Colonic mucosa (tissue), 4 donors: Measurements from ENCODE around the gene MME. TPM values are rescaled to one million over a fixed set of nuclear protein-coding genes. Genes with fewer than 3 reads are reported as not detected.

Experiments
- DNase-seq: peaks from one replicate; pipeline ENCODE4 v3.0.0-alpha.2; 2020
- H3K27ac ChIP-seq: fragments of 200-600 bp; one replicate; pipeline ENCODE4 v1.8.0; 2021
- H3K27me3 ChIP-seq: fragments of 200-600 bp; one replicate; pipeline ENCODE4 v1.8.0; 2021
- H3K36me3 ChIP-seq: fragments of 200-600 bp; one replicate; pipeline ENCODE4 v1.8.0; 2021
- H3K4me1 ChIP-seq: fragments of 200-600 bp; one replicate; pipeline ENCODE4 v1.8.0; 2021; ENCODE audit warnings: mild to moderate bottlenecking
- H3K4me3 ChIP-seq: fragments of 200-600 bp; one replicate; pipeline ENCODE4 v1.8.0; 2021
- H3K9ac ChIP-seq, 2 donors: one replicate each; pipeline ENCODE4 v1.7.0; 2013; ENCODE audit warnings: control low read depth in 2 of 2, low read depth in 2 of 2, low read length in 2 of 2
- H3K9me3 ChIP-seq: fragments of 200-600 bp; one replicate; pipeline ENCODE4 v1.8.0; 2021
- intact Hi-C: fragments of 100-400 bp; cut with DNase I; formaldehyde crosslinking; loops from one replicate; pipeline ENCODE4 v1.14.1; 2022
- total RNA-seq, 2 donors: library from RNA; stranded (reverse); fragmentation: NEBNext Ultra II Directional in 1 of 2; extraction: Animal tissue kit (Norgen Biotek cat#: 25700) in 1 of 2; gene quantifications; one replicate each; pipeline ENCODE4 v1.2.1, GENCODE V29; 2021
- TF ChIP-seq, protein P1 (sequence below): fragments of 200-600 bp; IDR thresholded peaks from one replicate; pipeline ENCODE4 v1.8.0; 2022; ENCODE audit warnings: antibody characterized with exemption, mild to moderate bottlenecking
- donor health status: healthy.
- donor health status: DM: no; HTN: no; CAD: no.
- donor health status: DM: no; HTN: no; CAD: no.

The MME gene
- total RNA-seq, 2 donors from 2014 or later = 1.4 to 2.6 TPM

DNA sequence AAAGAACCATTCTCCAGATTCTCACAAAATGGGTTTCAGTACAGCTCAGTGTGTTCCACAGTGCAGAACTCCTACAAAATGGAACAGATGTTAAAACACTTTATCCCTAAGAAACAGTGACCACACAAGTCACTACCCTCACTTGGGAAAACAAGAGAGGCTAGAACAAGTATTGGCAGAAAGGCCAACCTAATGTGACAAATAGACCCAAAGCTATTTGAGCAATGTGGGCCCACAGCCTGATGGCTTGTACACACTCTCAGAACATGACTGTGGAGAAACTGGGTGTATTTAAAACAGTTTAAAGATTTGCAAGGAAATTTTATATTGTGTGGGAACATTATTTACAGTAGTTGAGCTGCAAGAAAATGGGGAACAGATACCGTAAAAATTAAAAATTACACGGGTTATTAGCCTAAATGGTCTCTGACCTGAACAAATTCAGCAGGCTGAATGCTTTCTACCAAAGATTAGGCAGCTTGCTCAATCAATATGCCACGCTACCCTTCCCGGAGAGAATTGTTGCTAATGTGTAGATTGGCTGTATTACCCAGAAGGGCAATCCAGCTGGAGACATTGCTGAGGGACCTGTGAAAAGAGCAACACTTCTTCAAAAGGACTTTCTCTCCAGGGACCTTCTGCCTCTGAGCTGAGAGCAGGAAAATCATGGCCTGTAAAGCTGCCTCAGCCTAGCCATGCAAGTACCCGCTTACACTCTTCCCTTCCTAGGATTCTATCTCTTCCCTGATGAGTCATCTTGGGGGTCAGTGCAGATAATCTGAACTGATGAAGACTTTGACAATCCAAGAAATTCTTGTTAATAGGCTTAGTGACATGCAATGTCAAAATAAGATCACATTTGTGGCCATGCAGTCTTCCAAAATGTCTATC is 116.3 kb downstream of the MME start:
- TF ChIP-seq, protein P1, sequence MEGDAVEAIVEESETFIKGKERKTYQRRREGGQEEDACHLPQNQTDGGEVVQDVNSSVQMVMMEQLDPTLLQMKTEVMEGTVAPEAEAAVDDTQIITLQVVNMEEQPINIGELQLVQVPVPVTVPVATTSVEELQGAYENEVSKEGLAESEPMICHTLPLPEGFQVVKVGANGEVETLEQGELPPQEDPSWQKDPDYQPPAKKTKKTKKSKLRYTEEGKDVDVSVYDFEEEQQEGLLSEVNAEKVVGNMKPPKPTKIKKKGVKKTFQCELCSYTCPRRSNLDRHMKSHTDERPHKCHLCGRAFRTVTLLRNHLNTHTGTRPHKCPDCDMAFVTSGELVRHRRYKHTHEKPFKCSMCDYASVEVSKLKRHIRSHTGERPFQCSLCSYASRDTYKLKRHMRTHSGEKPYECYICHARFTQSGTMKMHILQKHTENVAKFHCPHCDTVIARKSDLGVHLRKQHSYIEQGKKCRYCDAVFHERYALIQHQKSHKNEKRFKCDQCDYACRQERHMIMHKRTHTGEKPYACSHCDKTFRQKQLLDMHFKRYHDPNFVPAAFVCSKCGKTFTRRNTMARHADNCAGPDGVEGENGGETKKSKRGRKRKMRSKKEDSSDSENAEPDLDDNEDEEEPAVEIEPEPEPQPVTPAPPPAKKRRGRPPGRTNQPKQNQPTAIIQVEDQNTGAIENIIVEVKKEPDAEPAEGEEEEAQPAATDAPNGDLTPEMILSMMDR = no peak
- Histone ChIP-seq H3K4me1 (no peaks in the 10 kb centered on the region), H3K27me3 (no peaks in the 10 kb centered on the region), H3K9me3 (no peaks in the 10 kb centered on the region), H3K36me3 (no peaks in the 10 kb centered on the region), H3K27ac (no peak overlapping the region), H3K4me3 (no peak overlapping the region), H3K9ac (no peak overlapping the region)
- intact Hi-C loops = no loop called here
- no peak for DNase-seq

DNA sequence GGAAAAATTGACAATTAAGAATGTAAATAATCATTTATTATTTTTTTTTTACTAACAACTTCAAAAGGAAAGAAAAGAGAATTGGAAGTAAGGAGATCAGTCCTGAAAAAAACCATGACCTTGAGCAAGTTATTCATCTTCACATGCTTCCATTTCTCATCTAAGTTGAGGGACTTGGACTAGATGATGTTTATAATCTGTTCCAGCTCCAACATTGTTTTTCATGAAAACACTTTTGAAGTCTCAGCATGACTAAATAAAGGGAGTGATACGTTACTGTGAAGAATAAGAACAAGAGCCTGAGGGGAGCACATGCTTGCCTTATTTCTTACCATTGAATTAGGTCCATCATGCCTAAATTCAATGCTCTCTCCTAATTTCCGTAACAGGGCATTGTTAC is 117.7 kb downstream of the MME start:
- TF ChIP-seq, protein P1 = no peak
- DNase-seq = no peak
- intact Hi-C loops = no loop called here
- H3K9me3 ChIP-seq = no peaks in the 10 kb centered on the region
- H3K27ac ChIP-seq = no peak overlapping the region
- H3K4me1 ChIP-seq = no peaks in the 10 kb centered on the region
- H3K27me3 ChIP-seq = no peaks in the 10 kb centered on the region
- no peaks in the 10 kb centered on the region for H3K36me3 ChIP-seq
- H3K9ac ChIP-seq = no peak overlapping the region
- H3K4me3 ChIP-seq = no peak overlapping the region

DNA sequence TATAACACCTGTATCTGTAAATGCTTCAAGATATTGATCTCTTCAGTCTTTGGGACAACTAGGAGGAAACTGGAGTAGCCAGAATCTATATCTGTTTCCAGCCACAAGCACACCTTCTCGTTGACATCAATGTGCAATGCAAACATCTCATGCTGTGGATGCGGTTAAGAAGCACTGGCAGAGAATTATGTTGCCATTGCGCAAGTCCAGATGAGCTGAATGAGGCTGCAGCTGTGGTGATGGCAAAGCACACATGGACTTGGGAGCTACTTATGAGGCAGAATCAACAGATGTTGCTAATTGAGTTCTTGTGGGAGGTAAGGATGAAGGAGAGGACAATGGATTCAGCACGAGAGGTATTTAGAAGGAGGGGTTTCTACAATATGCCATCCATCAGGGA is 122.5 kb downstream of the MME start:
- Histone ChIP-seq H3K27ac (no peak overlapping the region), H3K36me3 (no peaks in the 10 kb centered on the region), H3K9ac (no peak overlapping the region), H3K4me3 (no peak overlapping the region), H3K4me1 (no peaks in the 10 kb centered on the region), H3K9me3 (no peaks in the 10 kb centered on the region), H3K27me3 (no peaks in the 10 kb centered on the region)
- DNase-seq = no peak
- TF ChIP-seq, protein P1 = no peak
- intact Hi-C loops = no loop called here

DNA sequence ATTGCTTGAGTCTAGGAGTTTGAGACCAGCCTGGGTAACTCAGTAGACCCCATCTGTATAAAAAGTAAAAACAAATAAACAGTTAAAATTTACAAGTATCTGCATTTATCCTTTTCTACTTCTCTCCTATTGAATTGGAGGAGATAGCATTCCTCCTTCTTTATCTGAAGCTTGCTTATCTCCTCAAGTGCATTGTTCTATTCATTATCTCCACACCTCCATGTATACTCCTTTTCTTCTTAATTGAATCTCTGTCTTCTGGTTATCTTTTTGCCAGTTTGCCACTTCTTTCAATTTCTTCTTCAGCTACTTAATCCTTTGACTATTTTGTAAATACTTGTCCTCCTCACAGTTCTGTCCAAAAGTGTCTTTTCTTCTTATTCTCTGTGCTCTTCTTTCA is 124.7 kb downstream of the MME start:
- no peaks in the 10 kb centered on the region for H3K36me3 ChIP-seq
- intact Hi-C loops = no loop called here
- no peak for DNase-seq
- no peaks in the 10 kb centered on the region for H3K4me1 ChIP-seq
- H3K4me3 ChIP-seq = no peak overlapping the region
- no peaks in the 10 kb centered on the region for H3K27me3 ChIP-seq
- H3K9ac ChIP-seq = no peak overlapping the region
- H3K27ac ChIP-seq = no peak overlapping the region
- H3K9me3 ChIP-seq = no peaks in the 10 kb centered on the region
- TF ChIP-seq, protein P1 = no peak

DNA sequence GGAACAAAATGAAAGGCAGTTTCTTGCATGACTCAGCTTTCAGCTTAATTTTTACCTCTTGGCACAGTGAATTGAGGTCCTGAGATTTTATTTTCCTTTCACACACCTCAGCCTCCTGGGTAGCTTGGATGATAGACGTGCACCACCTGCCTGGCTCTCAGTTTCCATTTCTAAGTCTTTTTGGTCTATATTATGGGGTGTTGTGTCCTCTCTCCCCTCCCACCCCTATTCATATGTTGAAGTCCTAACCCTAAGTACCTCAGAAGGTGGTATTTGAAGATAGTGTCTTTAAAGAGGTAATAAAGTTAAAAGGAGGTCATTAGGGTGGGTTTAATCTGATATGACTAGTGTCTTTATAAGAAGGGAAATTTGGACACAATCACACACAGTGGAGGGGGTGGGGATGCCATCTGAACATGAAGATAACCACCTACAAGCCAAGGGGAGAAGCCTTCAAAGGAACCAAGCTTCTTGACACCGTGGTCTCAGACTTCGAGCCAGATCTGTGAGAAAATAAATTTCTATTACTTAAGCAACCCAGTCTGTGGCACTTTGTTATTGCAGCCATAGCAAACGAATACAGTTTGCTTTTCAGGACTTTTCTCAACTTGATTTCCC is 128.2 kb downstream of the MME start:
- DNase-seq = no peak
- Histone ChIP-seq H3K9me3 (no peaks in the 10 kb centered on the region), H3K4me3 (no peak overlapping the region), H3K27me3 (no peaks in the 10 kb centered on the region), H3K4me1 (no peaks in the 10 kb centered on the region), H3K9ac (no peak overlapping the region), H3K27ac (no peak overlapping the region), H3K36me3 (no peaks in the 10 kb centered on the region)
- TF ChIP-seq, protein P1 = no peak
- intact Hi-C loops = no loop called here
